ENCODE measurements around the gene UBE4B.
"Not testable (repeated sequence)": the region's sequence is repeated elsewhere in the genome, so short reads cannot be mapped to it uniquely, and the experiment has no call there.

UBE4B gene

DNA sequence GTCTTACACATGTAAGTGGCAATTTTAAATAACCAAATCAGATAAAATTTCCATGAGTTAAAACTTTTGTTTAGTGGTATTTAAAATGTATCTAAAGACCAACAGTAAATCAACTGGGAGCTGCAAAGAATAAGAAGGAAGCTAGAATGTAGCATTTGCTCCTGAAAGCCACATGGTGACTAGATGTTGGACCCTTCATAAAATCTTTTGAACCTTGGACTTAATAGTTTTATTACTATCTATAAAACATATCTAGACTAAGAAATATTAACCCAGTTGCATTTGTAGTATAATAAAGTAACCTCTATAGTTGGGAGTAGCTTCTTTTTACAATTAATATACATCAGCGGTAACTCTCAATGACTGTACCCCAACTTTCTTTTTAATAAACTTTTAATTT is 72.1 kb downstream of the UBE4B start:
- no peak for DNase-seq (ENCODE audit: low read depth)
- H3K4me3 ChIP-seq (ENCODE audit: low read depth, low read length) = no peak overlapping the region
- TF ChIP-seq, protein P1, sequence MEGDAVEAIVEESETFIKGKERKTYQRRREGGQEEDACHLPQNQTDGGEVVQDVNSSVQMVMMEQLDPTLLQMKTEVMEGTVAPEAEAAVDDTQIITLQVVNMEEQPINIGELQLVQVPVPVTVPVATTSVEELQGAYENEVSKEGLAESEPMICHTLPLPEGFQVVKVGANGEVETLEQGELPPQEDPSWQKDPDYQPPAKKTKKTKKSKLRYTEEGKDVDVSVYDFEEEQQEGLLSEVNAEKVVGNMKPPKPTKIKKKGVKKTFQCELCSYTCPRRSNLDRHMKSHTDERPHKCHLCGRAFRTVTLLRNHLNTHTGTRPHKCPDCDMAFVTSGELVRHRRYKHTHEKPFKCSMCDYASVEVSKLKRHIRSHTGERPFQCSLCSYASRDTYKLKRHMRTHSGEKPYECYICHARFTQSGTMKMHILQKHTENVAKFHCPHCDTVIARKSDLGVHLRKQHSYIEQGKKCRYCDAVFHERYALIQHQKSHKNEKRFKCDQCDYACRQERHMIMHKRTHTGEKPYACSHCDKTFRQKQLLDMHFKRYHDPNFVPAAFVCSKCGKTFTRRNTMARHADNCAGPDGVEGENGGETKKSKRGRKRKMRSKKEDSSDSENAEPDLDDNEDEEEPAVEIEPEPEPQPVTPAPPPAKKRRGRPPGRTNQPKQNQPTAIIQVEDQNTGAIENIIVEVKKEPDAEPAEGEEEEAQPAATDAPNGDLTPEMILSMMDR (IDR thresholded peaks at IDR 0.05; ENCODE audit: control insufficient read depth, extremely low read depth, insufficient read depth) = no peak

DNA sequence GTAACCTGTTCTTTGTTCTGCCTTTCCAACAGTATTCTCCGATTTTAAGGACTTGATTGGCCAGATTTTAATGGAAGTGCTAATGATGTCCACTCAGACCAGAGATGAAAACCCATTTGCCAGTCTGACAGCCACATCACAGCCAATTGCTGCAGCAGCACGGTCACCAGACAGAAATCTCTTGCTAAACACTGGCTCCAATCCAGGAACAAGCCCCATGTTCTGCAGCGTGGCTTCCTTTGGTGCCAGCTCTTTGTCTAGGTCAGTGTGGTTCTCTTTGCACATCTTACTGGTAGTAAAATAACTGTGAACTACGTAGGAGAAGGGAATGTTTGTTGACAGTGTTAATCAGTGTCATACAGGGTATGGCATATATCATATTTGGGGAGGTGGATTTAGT is 72.7 kb downstream of the UBE4B start:
- no peak for DNase-seq (ENCODE audit: low read depth)
- TF ChIP-seq, protein P1 (IDR thresholded peaks at IDR 0.05; ENCODE audit: control insufficient read depth, extremely low read depth, insufficient read depth) = no peak
- H3K4me3 ChIP-seq (ENCODE audit: low read depth, low read length) = no peak overlapping the region

GRCh38 chr1:10106241-10106640 is 73.5 kb downstream of the UBE4B start:
- DNase-seq (ENCODE audit: low read depth) = no peak
- TF ChIP-seq, protein P1 (IDR thresholded peaks at IDR 0.05; ENCODE audit: control insufficient read depth, extremely low read depth, insufficient read depth) = no peak
- H3K4me3 ChIP-seq (ENCODE audit: low read depth, low read length) = no peak overlapping the region

DNA sequence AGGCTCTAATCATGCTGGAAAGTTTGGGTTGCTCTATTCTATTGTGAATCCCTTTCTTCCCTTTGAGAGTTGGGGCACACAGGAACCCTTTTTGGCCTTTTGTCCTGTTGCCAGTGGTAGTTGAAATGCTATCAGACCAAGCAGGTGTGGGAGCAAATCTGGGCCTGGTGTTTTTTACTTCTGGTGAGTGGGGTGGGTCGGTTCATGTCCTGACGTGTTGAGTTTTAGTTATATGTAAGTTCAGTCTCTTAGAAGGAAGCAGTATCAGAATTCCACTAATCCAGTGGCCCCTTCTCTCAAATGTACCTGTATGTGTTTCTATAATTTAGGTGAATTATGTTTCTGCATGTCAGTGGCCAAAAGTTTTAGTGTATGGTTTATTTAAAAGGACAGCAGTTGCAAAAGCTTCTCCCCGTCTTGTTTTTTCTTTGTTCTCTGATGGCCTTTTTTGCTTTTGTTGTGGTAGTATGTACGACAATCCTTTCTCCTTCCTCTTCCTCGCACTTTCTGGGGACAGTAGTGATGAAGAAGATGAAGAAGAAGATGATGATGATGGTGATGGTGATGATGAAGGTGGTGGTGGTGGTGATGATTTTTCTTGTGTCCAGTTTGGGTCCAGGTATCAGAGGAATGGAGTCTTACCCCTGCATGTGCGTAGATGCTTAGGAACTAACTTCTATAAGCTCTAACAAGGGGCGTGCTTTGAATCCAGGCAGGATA is 74.2 kb downstream of the UBE4B start:
- TF ChIP-seq, protein P1 (IDR thresholded peaks at IDR 0.05; ENCODE audit: control insufficient read depth, extremely low read depth, insufficient read depth) = no peak
- H3K4me3 ChIP-seq (ENCODE audit: low read depth, low read length) = no peak overlapping the region
- DNase-seq (ENCODE audit: low read depth) = no peak

GRCh38 chr1:10107476-10107847 is 74.7 kb downstream of the UBE4B start:
- not testable (repeated sequence) for H3K4me3 ChIP-seq (ENCODE audit: low read depth, low read length); DNase-seq (ENCODE audit: low read depth)

GRCh38 chr1:10108134-10108663 is 75.4 kb downstream of the UBE4B start:
- no peak for DNase-seq (ENCODE audit: low read depth)
- TF ChIP-seq, protein P1 (IDR thresholded peaks at IDR 0.05; ENCODE audit: control insufficient read depth, extremely low read depth, insufficient read depth) = no peak
- H3K4me3 ChIP-seq (ENCODE audit: low read depth, low read length) = no peak overlapping the region

- DNase-seq (ENCODE audit: low read depth) = peak; percentile 96
These were observed 76.4 kb downstream of the UBE4B start for GRCh38 chr1:10108948-10109708.

More at GRCh38 chr1:10108948-10109708, 76.4 kb downstream of the UBE4B start:
- H3K4me3 ChIP-seq (ENCODE audit: low read depth, low read length) = no peak overlapping the region
- TF ChIP-seq, protein P1 (IDR thresholded peaks at IDR 0.05; ENCODE audit: control insufficient read depth, extremely low read depth, insufficient read depth) = no peak
